H54 (cell line): ENCODE data around the gene METTL24.
"Not testable (repeated sequence)": the region's sequence is repeated elsewhere in the genome, so short reads cannot be mapped to it uniquely, and the experiment has no call there.

ENCODE experiments used
- DNase-seq: peaks from one replicate; pipeline ENCODE4 v3.0.0; 2011; ENCODE audit warnings: low spot score, mixed read lengths; ENCODE audit not compliant: insufficient read length
- FAIRE-seq: peaks from 3 replicates; lab custom pipeline; 2011; peaks lifted over from hg19 to GRCh38; lab: Jason Lieb, UNC
- POLR2A ChIP-seq: IDR thresholded peaks from 2 replicates; pipeline ENCODE4 v1.6.1; 2011; ENCODE audit warnings: low read depth, mild to moderate bottlenecking, low read length

Gene METTL24

DNA sequence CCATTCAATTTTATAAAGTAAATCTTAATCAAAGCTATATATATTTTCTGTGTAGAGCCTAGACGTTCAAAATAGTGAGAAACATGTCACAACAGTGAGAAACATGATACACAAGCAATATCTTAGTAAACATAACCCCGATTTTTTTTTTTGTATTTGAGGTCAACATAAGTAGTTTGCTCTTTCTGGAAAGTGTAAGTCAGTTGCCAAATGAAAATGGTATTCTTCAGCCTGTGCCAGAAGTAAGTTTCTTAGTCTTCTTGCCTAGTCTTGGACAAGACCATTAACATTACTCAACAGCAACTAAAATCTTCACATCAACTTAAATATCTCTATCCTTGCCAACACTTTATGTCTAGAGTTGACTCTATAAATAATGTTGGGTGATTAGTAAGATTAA, 59.7 kb downstream of the METTL24 start:
- FAIRE-seq (no peak), DNase-seq (no peak)
- TF ChIP-seq POLR2A, result no peak

GRCh38 chr6:110296241-110297025, 61.7 kb downstream of the METTL24 start:
- no peak for FAIRE-seq
- no peak for DNase-seq

GRCh38 chr6:110295451-110296165, 62.5 kb downstream of the METTL24 start:
- FAIRE-seq (no peak), DNase-seq (no peak)
- no peak for TF ChIP-seq POLR2A

More at GRCh38 chr6:110296241-110297025, 61.7 kb downstream of the METTL24 start:
- no peak for TF ChIP-seq POLR2A

GRCh38 chr6:110287462-110288341, 70.4 kb downstream of the METTL24 start:
- no peak for FAIRE-seq
- TF ChIP-seq POLR2A, result no peak
- DNase-seq, result no peak

DNA sequence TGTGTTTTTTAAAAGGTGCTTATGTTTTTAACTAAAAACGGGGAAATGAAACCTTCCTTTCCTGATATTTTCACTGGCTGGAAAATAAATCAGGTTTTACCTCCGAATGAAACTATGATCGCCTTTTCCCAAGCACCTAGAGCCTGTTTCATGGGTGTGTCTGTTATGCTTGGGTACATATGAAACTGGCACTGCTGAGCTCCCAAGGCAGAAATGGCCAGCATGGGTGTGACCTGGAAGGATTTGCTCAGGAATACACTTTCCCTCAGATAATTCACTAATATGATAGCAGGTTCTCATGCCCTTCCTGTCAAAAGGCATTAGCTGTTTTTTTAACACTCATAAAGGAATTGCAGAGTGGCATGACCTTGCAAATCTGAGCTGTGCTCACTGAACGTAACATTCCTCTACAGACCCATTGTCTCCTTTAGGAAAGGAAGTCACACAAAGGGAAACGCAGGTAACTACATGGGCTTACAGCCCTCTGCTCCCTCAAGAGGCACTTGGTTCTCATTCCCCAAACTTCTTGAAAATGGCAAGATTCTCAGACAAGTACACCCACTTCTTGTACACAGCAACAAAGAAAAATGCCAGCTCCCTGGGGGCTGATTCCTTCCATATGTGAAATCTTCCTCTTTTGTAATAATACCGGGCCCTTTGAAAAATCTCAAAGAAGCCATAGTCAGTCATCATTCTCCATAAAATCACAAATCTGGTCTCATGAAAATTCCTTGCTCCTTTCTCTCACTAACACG, 72.7 kb downstream of the METTL24 start:
- FAIRE-seq (no peak), DNase-seq (no peak)
- no peak for TF ChIP-seq POLR2A

- no peak for TF ChIP-seq POLR2A
- DNase-seq, result no peak
- no peak for FAIRE-seq
Measured at GRCh38 chr6:110284855-110285254, 73.3 kb downstream of the METTL24 start.

- no peak for FAIRE-seq
- no peak for DNase-seq
- TF ChIP-seq POLR2A, result no peak
Measured at GRCh38 chr6:110283657-110284056, 74.5 kb downstream of the METTL24 start.

- no peak for TF ChIP-seq POLR2A
- FAIRE-seq (no peak), DNase-seq (no peak)
Measured at GRCh38 chr6:110282412-110282811, 75.7 kb downstream of the METTL24 start.

- FAIRE-seq, result no peak
- no peak for TF ChIP-seq POLR2A
- DNase-seq, result no peak
Measured at GRCh38 chr6:110277100-110277665, 81.0 kb downstream of the METTL24 start.

GRCh38 chr6:110272781-110273180, 85.4 kb downstream of the METTL24 start:
- not testable (repeated sequence) for FAIRE-seq, DNase-seq

- no peak for TF ChIP-seq POLR2A
- FAIRE-seq (no peak), DNase-seq (no peak)
Measured at GRCh38 chr6:110271732-110272022, 86.5 kb downstream of the METTL24 start.

- no peak for TF ChIP-seq POLR2A
- peak; percentile 43 for FAIRE-seq
Measured at GRCh38 chr6:110270165-110270564, 88.0 kb downstream of the METTL24 start.

GRCh38 chr6:110269623-110270022, 88.5 kb downstream of the METTL24 start:
- no peak for FAIRE-seq
- no peak for DNase-seq
- no peak for TF ChIP-seq POLR2A

More at GRCh38 chr6:110270165-110270564, 88.0 kb downstream of the METTL24 start:
- no peak for DNase-seq
